ENCODE measurements around the gene RIC8A. TPM values are rescaled to one million over a fixed set of nuclear protein-coding genes. Genes with fewer than 3 reads are reported as not detected.

Gene RIC8A
- polyA plus RNA-seq, 1 donor from 2014 or later: 128 TPM

DNA sequence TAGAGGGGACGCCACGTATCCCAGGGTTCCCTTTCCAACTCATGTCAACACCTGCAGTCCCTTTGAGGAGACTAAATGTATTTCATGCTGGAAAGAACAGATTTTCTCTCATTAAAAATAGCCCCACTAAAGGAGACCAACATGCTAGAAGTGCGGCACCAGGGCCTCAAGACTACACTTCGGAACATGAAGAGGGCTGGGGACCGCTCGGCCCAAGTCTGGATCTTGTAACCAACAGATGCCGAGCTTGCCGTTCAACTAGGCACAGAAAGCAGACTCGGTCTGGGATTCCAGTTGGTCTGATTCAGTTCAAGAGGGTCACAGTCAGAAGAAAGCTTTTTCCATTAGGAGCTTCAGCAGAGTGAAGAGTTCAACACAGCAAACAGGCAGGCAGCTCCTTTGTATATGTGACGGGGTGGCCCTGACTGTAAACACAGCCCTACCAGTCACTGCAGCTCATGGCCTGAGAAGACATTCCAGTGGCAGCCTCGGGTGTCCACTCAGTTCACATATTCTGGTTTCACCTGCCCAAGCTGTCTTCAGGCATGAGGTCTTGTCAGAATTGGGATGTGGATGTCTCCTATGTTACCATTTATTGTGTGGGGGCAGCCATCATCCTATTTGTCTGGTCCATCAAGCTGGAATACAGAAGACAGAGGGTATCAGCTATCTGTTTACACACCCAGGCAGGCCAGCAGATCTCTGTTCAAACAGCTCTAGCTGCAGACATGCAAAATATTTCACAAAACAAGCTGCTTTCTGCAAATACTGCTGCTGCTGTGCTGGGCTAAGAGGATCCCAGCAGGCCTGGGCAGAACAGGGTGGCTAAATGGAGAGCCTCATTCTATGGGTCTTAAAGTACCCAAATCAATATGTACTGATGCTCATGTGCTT is 8.8 kb downstream of the RIC8A start:
- TF ChIP-seq TAF1 (IDR thresholded peaks at IDR 0.05; ENCODE audit: low read depth) (no peak), EZH2 (IDR thresholded peaks at IDR 0.05; ENCODE audit: borderline replicate concordance, insufficient read depth, low read length, poor library complexity, severe bottlenecking) (no peak), REST (IDR thresholded peaks at IDR 0.05; ENCODE audit: borderline replicate concordance) (no peak), SMC3 (conservative IDR thresholded peaks at IDR 0.05; ENCODE audit: poor library complexity) (no peak), RAD21 (conservative IDR thresholded peaks at IDR 0.05) (no peak), MXI1 (conservative IDR thresholded peaks at IDR 0.05; ENCODE audit: poor library complexity, severe bottlenecking) (no peak), POLR2AphosphoS5 (IDR thresholded peaks at IDR 0.05) (no peak), EP300 (conservative IDR thresholded peaks at IDR 0.05; ENCODE audit: poor library complexity, severe bottlenecking) (no peak)
- TF ChIP-seq, protein P1, sequence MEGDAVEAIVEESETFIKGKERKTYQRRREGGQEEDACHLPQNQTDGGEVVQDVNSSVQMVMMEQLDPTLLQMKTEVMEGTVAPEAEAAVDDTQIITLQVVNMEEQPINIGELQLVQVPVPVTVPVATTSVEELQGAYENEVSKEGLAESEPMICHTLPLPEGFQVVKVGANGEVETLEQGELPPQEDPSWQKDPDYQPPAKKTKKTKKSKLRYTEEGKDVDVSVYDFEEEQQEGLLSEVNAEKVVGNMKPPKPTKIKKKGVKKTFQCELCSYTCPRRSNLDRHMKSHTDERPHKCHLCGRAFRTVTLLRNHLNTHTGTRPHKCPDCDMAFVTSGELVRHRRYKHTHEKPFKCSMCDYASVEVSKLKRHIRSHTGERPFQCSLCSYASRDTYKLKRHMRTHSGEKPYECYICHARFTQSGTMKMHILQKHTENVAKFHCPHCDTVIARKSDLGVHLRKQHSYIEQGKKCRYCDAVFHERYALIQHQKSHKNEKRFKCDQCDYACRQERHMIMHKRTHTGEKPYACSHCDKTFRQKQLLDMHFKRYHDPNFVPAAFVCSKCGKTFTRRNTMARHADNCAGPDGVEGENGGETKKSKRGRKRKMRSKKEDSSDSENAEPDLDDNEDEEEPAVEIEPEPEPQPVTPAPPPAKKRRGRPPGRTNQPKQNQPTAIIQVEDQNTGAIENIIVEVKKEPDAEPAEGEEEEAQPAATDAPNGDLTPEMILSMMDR (IDR thresholded peaks at IDR 0.05; ENCODE audit: poor library complexity, severe bottlenecking): no peak
- Histone ChIP-seq H3K79me2 (replicated peaks; ENCODE audit: insufficient read depth, low read length) (no peaks in the 10 kb centered on the region), H3K27ac (ENCODE audit: low read length) (no peak overlapping the region), H3K4me3 (ENCODE audit: low read length) (no peak overlapping the region), H3F3A (ENCODE audit: insufficient read depth, low read length, poor library complexity, severe bottlenecking) (no peaks in the 10 kb centered on the region), H4K20me1 (ENCODE audit: insufficient read depth) (no peaks in the 10 kb centered on the region), H3K36me3 (ENCODE audit: insufficient read depth, low read length) (no peaks in the 10 kb centered on the region), H3K9me3 (ENCODE audit: low read length) (no peaks in the 10 kb centered on the region), H3K4me2 (ENCODE audit: low read length) (no peak overlapping the region), H3K9me2 (ENCODE audit: insufficient read depth, low read length) (no peaks in the 10 kb centered on the region), H3K9ac (ENCODE audit: low read length) (no peak overlapping the region), H2AFZ (ENCODE audit: low read depth, low read length) (no peak overlapping the region), H3K27me3 (ENCODE audit: insufficient read depth, low read depth, low read length) (no peaks in the 10 kb centered on the region)

DNA sequence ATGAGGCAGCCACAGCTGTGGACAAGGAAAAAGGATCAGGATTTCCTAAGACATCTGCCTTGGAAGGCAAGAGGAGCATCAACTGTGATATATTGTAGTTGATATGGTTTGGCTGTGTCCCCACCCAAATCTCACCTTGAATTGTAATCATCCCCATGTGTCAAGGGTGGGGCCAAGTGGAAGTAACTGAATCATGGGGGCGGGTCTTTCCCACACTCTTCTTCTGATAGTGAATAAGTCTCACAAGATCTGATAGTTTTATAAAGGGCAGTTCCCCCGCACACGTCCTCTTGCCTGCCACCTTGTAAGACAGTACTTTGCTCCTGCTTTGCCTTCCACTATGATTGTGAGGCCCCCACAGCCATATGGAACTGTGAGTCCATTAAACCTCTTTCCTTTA is 10.2 kb downstream of the RIC8A start:
- Histone ChIP-seq H3K4me3 (ENCODE audit: low read length) (no peak overlapping the region), H3K27me3 (ENCODE audit: insufficient read depth, low read depth, low read length) (no peaks in the 10 kb centered on the region), H3K9ac (ENCODE audit: low read length) (no peak overlapping the region), H3K9me3 (ENCODE audit: low read length) (no peaks in the 10 kb centered on the region), H3K27ac (ENCODE audit: low read length) (no peak overlapping the region), H3K36me3 (ENCODE audit: insufficient read depth, low read length) (no peaks in the 10 kb centered on the region), H3K4me2 (ENCODE audit: low read length) (no peak overlapping the region), H2AFZ (ENCODE audit: low read depth, low read length) (no peak overlapping the region), H3K79me2 (replicated peaks; ENCODE audit: insufficient read depth, low read length) (no peaks in the 10 kb centered on the region), H4K20me1 (ENCODE audit: insufficient read depth) (no peaks in the 10 kb centered on the region), H3K9me2 (ENCODE audit: insufficient read depth, low read length) (no peaks in the 10 kb centered on the region), H3F3A (ENCODE audit: insufficient read depth, low read length, poor library complexity, severe bottlenecking) (no peaks in the 10 kb centered on the region)
- TF ChIP-seq REST (IDR thresholded peaks at IDR 0.05; ENCODE audit: borderline replicate concordance) (no peak), TAF1 (IDR thresholded peaks at IDR 0.05; ENCODE audit: low read depth) (no peak), EP300 (conservative IDR thresholded peaks at IDR 0.05; ENCODE audit: poor library complexity, severe bottlenecking) (no peak), POLR2AphosphoS5 (IDR thresholded peaks at IDR 0.05) (no peak), MXI1 (conservative IDR thresholded peaks at IDR 0.05; ENCODE audit: poor library complexity, severe bottlenecking) (no peak), SMC3 (conservative IDR thresholded peaks at IDR 0.05; ENCODE audit: poor library complexity) (no peak), EZH2 (IDR thresholded peaks at IDR 0.05; ENCODE audit: borderline replicate concordance, insufficient read depth, low read length, poor library complexity, severe bottlenecking) (no peak)
- TF ChIP-seq, protein P1 (IDR thresholded peaks at IDR 0.05; ENCODE audit: poor library complexity, severe bottlenecking): no peak
